Heart left ventricle (tissue), 16 donors: Measurements from ENCODE around the gene ZNF514. TPM values are rescaled to one million over a fixed set of nuclear protein-coding genes. Genes with fewer than 3 reads are reported as not detected.

ENCODE experiments used
- ATAC-seq, 4 donors: fragments of 200-7000 bp; cut with Tn5 transposase; one replicate each; pipeline ENCODE4 v1.9.1; 2020 to 2022; ENCODE audit warnings: moderate library complexity in 4 of 4, mild to moderate bottlenecking in 3 of 4, moderate number of reproducible peaks in 1 of 4
- DNase-seq, 5 donors: peaks; one replicate each; pipeline ENCODE4 v3.0.0-alpha.2; 2020
- H3K27ac ChIP-seq, 12 donors: fragments of 200-600 bp; sonication (generic) in 4 of 12; one replicate each; pipeline versions ENCODE4 v1.5.0 to v1.8.0; 2016 to 2022; ENCODE audit warnings: mild to moderate bottlenecking in 2 of 12
- H3K27me3 ChIP-seq, 9 donors: fragments of 200-600 bp; sonication (generic) in 2 of 9; one replicate each; pipeline versions ENCODE4 v1.5.1 to v1.8.0; 2016 to 2022; ENCODE audit warnings: mild to moderate bottlenecking in 3 of 9
- H3K36me3 ChIP-seq, 9 donors: fragments of 200-600 bp; sonication (generic) in 2 of 9; one replicate each; pipeline versions ENCODE4 v1.5.0 to v1.8.0; 2018 to 2022; ENCODE audit warnings: mild to moderate bottlenecking in 2 of 9
- H3K4me1 ChIP-seq, 12 donors: fragments of 200-600 bp; sonication (generic) in 4 of 12; one replicate each; pipeline versions ENCODE4 v1.5.0 to v1.8.0; 2016 to 2022; ENCODE audit warnings: mild to moderate bottlenecking in 3 of 12
- H3K4me3 ChIP-seq, 12 donors: fragments of 200-600 bp; sonication (generic) in 4 of 12; one replicate each; pipeline versions ENCODE4 v1.5.0 to v1.8.0; 2017 to 2022; ENCODE audit warnings: mild to moderate bottlenecking in 9 of 12, moderate library complexity in 4 of 12
- H3K9me3 ChIP-seq, 12 donors: fragments of 200-600 bp; sonication (generic) in 4 of 12; one replicate each; pipeline versions ENCODE4 v1.5.0 to v1.8.0; 2016 to 2022; ENCODE audit warnings: mild to moderate bottlenecking in 1 of 12
- POLR2A ChIP-seq, 2 donors: fragments of 450-650 bp; IDR thresholded peaks; one replicate each; pipeline ENCODE4 v1.6.1; 2017; ENCODE audit warnings: antibody characterized with exemption in 2 of 2, mild to moderate bottlenecking in 2 of 2, moderate library complexity in 2 of 2
- WGBS, 4 donors: extraction: QIAGEN DNeasy Blood & Tissue Kit in 2 of 4; methylation state at CpG; one replicate each; pipeline versions ENCODE4 v1.1.5 to v1.1.7; 2013 to 2018; 5-methylcytosine and 5-hydroxymethylcytosine counted together
- intact Hi-C, 10 donors: fragments of 100-400 bp; cut with DNase I; formaldehyde crosslinking; loops; one replicate each; pipeline versions ENCODE4 v1.11.1 to v1.14.2; 2022
- polyA plus RNA-seq, 2 donors: library from polyadenylated mRNA; stranded (reverse); fragments of 200-250 nt; gene quantifications; one replicate each; pipeline ENCODE4 v1.2.3, GENCODE V29; 2013
- total RNA-seq, 9 donors: library from RNA; depleted of rRNA in 2 of 9; stranded (reverse); fragments of >200 nt in 2 of 9; fragmentation: NEBNext Ultra II Directional in 3 of 9; extraction: Animal tissue kit (Norgen Biotek cat#: 25700) in 3 of 9; gene quantifications; one replicate each; pipeline versions ENCODE4 v1.1.0 to v1.2.4, GENCODE V29; 2016 to 2023
- TF ChIP-seq, protein P1 (sequence below), 12 donors: fragments of 200-600 bp; sonication (generic) in 4 of 12; IDR thresholded peaks; one replicate each; pipeline versions ENCODE4 v1.5.0 to v1.8.0; 2018 to 2022; ENCODE audit warnings: antibody characterized with exemption in 12 of 12, mild to moderate bottlenecking in 5 of 12
- donor health status: ischemic (EF 13 %, LVEDD 7.1; RV severe dilation, severe dysfunction).
- donor health status: healthy with polysubstance abuse.
- donor health status: DM: no; HTN: yes; CAD: no.
- donor health status: DM: no; HTN: no; CAD: no.
- donor health status: ischemic (EF 25% LVEDD 6.9; RV normal size, moderate dysfunction).
- donor health status: ischemic (EF 25% LVEDD 5.7; RV mildly dilated, moderate dysfunction).
- donor health status: healthy.
- donor health status: DM: yes; HTN: yes; CAD: no.
- donor health status: ischemic (EF 35%, LVEDD 5.7; RV mildly dilated, moderate dysfunction).
- donor health status: nonischemic (EF 11% LVEDD 7.7; RV severe dilation, severe dysfunction).
- donor health status: DM: yes; HTN: yes; CAD: no.
- donor health status: PGD.
- donor health status: ischemic (EF 29% LVEDD 5.4; RV normal size, mild dysfunction).
- donor health status: nonischemic (EF 23%, LVEDD 6.1; RV moderate dilation, normal function).

The ZNF514 gene
- total and polyA plus RNA-seq, 11 donors, result 6.1 to 16.8 (median 11.2) TPM

DNA sequence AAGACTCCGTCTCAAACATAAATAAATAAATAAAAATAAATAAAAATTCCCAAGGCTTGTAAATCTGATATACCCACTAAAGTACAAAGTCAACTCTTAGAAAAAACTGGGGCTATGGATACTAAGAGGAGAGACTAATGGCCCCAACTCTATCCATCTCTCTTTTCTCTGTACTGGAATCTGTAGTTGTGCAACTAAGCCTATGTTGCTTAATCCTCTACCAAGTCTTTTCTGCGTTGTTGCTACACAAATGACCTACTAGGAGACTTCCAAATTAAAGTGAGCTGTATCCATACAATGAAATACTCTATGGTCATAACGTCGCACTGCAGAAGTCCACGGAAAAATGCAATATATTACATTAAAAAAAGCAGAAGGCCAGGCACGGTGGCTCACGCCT, 46.2 kb downstream of the ZNF514 start:
- no peak for TF ChIP-seq POLR2A (IDR thresholded peaks at IDR 0.05)
- TF ChIP-seq, protein P1, sequence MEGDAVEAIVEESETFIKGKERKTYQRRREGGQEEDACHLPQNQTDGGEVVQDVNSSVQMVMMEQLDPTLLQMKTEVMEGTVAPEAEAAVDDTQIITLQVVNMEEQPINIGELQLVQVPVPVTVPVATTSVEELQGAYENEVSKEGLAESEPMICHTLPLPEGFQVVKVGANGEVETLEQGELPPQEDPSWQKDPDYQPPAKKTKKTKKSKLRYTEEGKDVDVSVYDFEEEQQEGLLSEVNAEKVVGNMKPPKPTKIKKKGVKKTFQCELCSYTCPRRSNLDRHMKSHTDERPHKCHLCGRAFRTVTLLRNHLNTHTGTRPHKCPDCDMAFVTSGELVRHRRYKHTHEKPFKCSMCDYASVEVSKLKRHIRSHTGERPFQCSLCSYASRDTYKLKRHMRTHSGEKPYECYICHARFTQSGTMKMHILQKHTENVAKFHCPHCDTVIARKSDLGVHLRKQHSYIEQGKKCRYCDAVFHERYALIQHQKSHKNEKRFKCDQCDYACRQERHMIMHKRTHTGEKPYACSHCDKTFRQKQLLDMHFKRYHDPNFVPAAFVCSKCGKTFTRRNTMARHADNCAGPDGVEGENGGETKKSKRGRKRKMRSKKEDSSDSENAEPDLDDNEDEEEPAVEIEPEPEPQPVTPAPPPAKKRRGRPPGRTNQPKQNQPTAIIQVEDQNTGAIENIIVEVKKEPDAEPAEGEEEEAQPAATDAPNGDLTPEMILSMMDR (IDR thresholded peaks at IDR 0.05), result no peak
- ATAC-seq (no peak), DNase-seq (no peak)
- intact Hi-C loops, result loop anchor here in 2 of 10 donors (10.0 kb wide), 2 partner anchors 61 to 89 kb away; partner anchors contain the start of gene MAL (in 1 of the 2)
- Histone ChIP-seq H3K36me3 (peaks cover 0 to 92% (median 77%) of the 10 kb centered on the region in 9 donors), H3K9me3 (no peaks in the 10 kb centered on the region), H3K27me3 (no peaks in the 10 kb centered on the region), H3K4me3 (no peak overlapping the region), H3K4me1 (peaks cover 0 to 20% (median 9%) of the 10 kb centered on the region in 12 donors), H3K27ac (no peak overlapping the region)
- WGBS, 4 donors, result 91 to 95% (median 94%) methylated on average over 7 of the region's 7 CpGs

DNA sequence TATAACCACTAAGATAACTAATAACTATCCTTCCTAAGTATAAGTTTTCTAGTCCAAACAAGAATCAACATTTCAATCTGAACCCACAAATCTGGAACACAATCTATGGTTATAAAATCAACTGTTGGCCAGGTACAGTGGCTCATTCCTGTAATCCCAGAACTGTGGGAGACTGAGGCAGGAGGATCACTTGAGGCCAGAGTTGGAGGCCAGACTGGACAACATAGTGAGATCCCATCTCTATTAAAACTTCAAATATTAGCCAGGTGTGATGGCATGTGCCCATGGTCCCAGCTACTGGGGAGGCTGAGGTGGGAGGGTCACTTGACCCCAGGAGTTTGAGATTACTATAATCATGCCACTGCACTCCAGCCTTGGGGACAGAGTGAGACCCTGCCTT, 49.3 kb downstream of the ZNF514 start:
- Histone ChIP-seq H3K27ac (no peak overlapping the region), H3K27me3 (no peaks in the 10 kb centered on the region), H3K4me1 (peaks cover 0 to 15% (median 3%) of the 10 kb centered on the region in 12 donors), H3K9me3 (no peaks in the 10 kb centered on the region), H3K4me3 (no peak overlapping the region), H3K36me3 (peaks cover 2 to 98% (median 94%) of the 10 kb centered on the region in 9 donors)
- no peak for DNase-seq
- TF ChIP-seq, protein P1 (IDR thresholded peaks at IDR 0.05), result no peak
- TF ChIP-seq POLR2A (IDR thresholded peaks at IDR 0.05), result no peak
- intact Hi-C loops, result loop anchor here in 3 of 10 donors (2.0 to 10.0 kb wide), 3 partner anchors 64 to 90 kb away; partner anchors contain the start of gene MAL (in 1 of the 3)
- ATAC-seq, result no peak

DNA sequence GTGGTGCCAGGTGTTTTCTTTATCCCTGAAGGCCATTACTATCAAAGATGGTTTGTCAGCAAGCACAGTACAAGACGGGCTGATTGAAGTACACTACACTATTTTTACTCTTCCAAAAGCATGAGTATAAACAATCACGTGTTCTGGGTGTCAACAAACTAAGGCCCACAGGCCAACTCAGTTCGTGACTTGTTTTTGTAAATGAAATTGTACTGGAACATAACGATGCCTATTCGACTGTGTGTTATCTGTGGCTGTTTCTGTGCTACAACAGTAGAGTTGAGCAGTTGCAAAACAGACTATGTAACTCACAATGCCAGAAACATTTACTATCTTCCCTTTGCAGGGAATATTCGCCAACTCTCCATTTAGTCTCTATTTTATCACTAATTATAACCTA, 50.4 kb downstream of the ZNF514 start:
- no peak for TF ChIP-seq POLR2A (IDR thresholded peaks at IDR 0.05)
- TF ChIP-seq, protein P1 (IDR thresholded peaks at IDR 0.05), result no peak
- ATAC-seq (peak; percentile 59 to 92 (median 66)), DNase-seq (no peak)
- Histone ChIP-seq H3K4me1 (peaks cover 0 to 8% (median 0%) of the 10 kb centered on the region in 12 donors), H3K9me3 (no peaks in the 10 kb centered on the region), H3K27ac (peak overlapping the region in 1 of 12 donors; percentile 22), H3K4me3 (no peak overlapping the region), H3K36me3 (peaks cover 2 to 100% (median 99%) of the 10 kb centered on the region in 9 donors), H3K27me3 (no peaks in the 10 kb centered on the region)
- intact Hi-C loops, result no loop called here
- 52 to 58% (median 57%) methylated on average over 6 of the region's 6 CpGs for WGBS, 4 donors

GRCh38 chr2:95106081-95106480, 53.6 kb downstream of the ZNF514 start:
- H3K27ac ChIP-seq, result no peak overlapping the region
- intact Hi-C loops, result no loop called here
- peaks cover 0 to 8% (median 0%) of the 10 kb centered on the region in 12 donors for H3K4me1 ChIP-seq
- H3K27me3 ChIP-seq, result no peaks in the 10 kb centered on the region
- ATAC-seq (no peak), DNase-seq (no peak)
- no peak overlapping the region for H3K4me3 ChIP-seq
- 83 to 95% (median 92%) methylated on average over 2 of the region's 2 CpGs for WGBS, 4 donors
- peaks cover 2 to 100% (median 100%) of the 10 kb centered on the region in 9 donors for H3K36me3 ChIP-seq
- no peak for TF ChIP-seq POLR2A (IDR thresholded peaks at IDR 0.05)
- TF ChIP-seq, protein P1 (IDR thresholded peaks at IDR 0.05), result no peak
- no peaks in the 10 kb centered on the region for H3K9me3 ChIP-seq
